Esophagus mucosa (tissue), 1 donor: ENCODE measurements around the gene FAM111B. TPM values are rescaled to one million over a fixed set of nuclear protein-coding genes. Genes with fewer than 3 reads are reported as not detected.
A peak's percentile ranks its signal among the peaks of the same experiment; 100 is the strongest.

Experiments
- ATAC-seq: fragments of 200-7000 bp; cut with Tn5 transposase; one replicate; pipeline ENCODE4 v1.9.1; 2020
- total RNA-seq: library from RNA; stranded (reverse); gene quantifications from one replicate; pipeline ENCODE4 v1.2.4, GENCODE V29; 2023
- donor health status: DM: yes; HTN: yes; CAD: no.

The FAM111B gene
- total RNA-seq, 1 donor from 2014 or later = 9.6 TPM

DNA sequence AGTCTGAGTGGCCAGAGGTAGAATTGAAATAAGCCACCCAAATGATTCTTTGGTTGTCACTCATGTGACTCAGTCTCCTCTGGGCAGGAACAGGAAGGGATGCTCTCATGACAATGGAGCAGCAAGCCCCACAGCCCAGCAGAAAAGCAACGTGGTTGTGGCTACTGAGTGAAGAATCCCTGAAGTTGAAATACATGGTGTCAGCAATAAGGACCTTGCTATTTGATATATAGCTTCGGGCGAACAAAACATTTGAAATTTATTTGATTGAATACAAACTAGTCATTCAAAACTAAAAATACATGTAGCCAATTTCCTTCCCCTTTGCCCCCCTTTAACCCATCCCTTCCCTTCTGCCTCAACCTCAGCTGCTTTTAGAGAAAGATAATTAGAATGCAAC is 50.4 kb downstream of the FAM111B start:
- no peak for ATAC-seq

DNA sequence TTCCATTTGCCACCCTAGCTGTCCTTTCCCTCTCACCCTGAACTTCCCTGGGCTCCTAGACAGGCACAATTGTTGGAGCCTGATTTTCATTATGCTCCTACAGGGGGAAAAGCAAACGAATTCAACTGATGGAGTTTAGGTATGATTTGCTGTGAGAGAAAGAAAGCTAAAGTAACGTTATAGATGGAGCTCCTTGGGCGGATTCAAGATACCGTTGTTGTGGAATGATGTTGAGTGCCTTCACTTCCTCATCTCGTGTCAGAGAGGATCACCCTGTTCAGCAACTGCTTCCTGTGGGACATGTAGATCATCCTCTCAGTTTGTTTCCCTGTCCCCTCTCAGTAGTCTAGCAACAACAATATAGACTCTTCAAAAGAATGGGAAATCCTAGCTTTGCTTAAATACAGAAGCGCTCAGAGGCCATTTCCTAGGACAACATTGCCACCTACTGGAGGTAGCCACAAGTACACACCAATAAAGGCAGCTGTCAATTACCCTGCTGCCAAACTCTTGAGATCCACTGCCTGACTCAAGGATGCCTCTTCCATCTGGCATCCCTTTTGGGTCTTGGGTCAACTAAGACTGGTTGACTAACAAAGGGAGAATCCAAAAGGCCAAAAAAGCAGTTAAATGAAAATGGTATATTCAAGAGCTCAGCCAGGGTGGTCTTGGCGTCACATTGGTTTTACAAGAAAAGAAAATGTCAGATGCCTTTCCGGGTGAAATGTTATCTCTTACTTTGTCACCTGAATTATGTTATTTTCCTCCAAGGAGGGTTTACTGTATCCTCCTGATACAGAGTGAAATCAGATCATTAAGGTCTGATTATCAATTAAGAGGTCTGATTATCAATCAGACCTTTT is 51.4 kb downstream of the FAM111B start:
- ATAC-seq = peak; percentile 90

DNA sequence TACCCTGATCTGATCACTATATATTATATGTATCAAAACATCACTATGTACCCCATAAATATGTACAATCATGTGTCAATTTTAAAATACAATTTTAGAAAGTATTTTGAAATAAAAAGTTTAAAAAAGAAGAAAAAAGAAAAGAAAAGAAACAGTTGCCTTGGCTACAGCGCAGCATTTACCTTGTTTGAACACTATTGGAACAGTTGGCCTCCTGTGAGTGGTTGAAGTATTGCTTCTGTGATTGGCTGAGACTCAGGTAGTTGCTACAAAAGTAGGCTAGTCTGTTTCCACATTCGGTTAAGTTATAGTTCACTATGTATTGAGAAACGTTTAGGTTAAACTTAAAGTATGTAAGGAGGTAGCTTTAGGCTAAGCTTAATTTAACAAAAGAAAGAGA is 57.0 kb downstream of the FAM111B start:
- no peak for ATAC-seq

DNA sequence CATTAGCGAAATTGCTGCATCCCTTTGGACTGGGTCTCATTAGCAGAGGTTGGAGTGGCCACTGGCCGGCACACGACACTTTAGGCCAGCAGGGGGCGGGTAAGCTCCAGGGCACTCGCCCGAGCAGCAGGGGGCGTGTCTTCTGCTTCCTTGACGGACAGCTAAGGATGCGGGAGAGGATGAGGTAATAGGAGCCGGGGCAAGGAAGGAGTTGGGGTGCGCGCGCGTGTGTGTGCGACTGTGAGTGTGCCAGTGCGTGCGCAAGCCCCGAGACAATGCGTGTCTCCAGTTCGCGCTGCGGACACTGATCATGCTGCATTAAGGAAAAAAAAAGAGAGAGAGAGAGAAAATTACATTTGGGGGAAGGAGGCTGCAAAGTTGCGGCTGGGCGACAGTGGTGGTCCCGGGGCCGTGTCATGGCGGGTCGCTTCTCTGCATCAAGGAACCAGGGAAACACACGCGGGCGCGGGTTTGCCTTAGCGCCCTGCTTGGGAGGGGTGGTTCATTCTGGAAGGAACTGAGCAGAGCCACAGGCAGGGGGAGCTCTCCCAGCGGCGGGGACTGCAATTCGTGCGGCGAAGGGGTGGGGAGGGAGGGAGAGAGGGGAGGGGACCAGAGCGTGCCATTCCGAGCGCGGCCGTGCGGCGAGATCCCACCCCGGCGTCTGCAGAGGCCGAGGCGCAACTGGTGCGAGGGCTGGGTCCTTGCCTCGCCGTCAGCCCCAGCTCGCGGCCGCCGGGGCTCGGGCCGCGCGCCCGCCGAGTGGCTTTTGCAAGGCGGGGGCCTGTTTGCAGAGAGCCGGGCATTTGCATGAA is 64.7 kb downstream of the FAM111B start, which contains the start of gene DTX4:
DTX4 (plus strand) TSS at position 625 of the 815 bp plus-strand sequence. CDS start 464 bp downstream, outside the sequence.
- peak; percentile 95 for ATAC-seq

DNA sequence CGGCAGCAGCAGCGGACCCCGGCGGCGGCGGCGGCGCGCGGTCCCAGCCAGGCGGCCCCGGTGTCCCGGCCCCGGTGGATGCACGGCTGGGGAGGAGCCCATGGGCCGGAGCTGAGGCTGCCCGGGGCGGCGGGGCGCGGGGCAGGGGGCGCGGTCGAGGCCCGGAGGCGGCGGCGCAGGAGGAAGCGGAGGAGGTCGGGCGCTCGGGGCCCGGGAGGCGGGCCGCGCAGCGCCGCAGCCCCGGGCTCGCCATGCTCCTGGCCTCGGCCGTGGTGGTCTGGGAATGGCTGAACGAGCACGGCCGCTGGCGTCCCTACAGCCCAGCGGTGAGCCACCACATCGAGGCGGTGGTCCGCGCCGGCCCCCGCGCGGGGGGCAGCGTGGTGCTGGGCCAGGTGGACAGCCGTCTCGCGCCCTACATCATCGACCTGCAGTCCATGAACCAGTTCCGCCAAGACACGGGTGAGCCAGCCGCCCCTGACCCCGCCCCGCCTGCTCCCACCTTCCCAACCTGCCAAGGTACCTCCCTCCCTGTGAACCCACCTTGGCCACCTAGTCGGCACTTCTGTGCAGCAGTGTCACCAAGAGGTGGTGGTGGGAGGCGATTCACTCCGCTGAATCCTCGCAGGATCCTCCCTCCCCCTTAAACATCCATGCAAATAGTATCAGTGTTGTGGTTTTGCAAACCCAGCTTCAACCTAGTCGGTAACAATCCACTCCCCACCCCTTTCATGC is 65.5 kb downstream of the FAM111B start:
- ATAC-seq = peak; percentile 5

GRCh38 chr11:59173080-59173963 is 66.3 kb downstream of the FAM111B start:
- no peak for ATAC-seq

DNA sequence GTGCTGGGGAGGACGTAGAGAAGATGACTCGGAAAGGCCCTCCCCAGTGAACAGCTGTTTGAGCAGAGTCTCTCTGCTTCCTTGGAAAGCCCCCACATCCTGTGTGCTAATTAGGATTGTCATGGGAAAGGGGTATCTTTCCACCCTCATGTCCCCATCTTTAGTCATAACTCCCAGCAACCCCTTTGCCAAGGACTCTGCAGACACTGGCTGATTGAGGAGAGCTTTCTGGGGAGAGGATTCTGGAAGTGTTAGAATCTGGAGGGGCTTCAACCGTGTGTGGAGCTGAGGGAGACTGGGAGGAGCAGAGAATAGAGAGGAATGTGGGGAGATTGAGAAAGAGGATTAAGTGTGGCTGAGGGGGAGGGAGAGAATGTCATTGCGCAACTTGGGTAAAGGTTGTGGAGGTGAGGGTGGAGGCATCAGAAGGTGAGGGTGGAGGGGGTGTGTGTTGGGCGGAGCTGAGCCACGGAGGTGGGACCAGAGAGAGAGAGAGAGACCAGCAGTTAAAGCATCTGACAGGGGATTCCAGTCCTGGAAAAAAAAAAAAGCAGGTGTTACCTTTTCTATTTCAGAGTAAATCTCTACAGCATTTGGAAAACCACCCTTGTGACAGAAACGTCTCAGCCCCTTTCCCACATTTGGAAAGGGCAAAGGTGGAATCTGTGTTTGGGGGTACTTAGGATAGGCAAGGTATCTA is 67.1 kb downstream of the FAM111B start:
- peak; percentile 73 for ATAC-seq

- peak; percentile 57 for ATAC-seq
Measured at GRCh38 chr11:59174664-59175033, 67.6 kb downstream of the FAM111B start.

DNA sequence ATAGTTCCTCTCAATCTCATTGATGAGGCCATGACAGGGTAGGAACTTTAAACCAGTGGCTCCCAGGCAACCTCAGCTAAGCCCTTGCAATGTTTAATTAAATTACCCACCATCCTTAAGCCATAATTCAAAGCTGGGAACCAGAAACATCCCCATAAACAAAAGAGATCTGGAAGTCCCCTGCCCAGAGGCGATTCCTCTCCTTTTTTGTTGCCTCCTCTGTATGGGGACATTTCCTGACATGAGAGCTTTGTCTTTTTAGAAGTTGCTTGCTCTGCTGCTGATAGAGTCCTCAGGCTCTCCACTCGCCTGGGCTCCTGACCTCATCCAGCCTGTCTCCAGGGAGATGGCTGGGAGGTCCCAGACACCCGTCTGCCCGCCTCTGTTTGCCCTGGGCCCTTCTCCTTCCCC is 68.1 kb downstream of the FAM111B start:
- no peak for ATAC-seq

GRCh38 chr11:59176330-59176729 is 69.3 kb downstream of the FAM111B start:
- no peak for ATAC-seq

Other genes with a start within 250 kb of the FAM111B start
- gene GLYATL1, start 167.7 kb upstream of the FAM111B start, total RNA-seq = 0.44 TPM
- gene GLYATL1B, start 20.9 kb upstream of the FAM111B start, total RNA-seq = not detected
- gene FAM111A, start 35.6 kb downstream of the FAM111B start, total RNA-seq = 7.5 TPM
- 3.3 TPM for gene DTX4, start 64.9 kb downstream of the FAM111B start, total RNA-seq
- gene MPEG1, start 105.7 kb downstream of the FAM111B start, total RNA-seq = 1.8 TPM